Endothelial cell of umbilical vein (primary cell): ENCODE results near the gene EML4. TPM values are rescaled to one million over a fixed set of nuclear protein-coding genes. Genes with fewer than 3 reads are reported as not detected.

ENCODE experiments used
- BruUV-seq: library from RNA; stranded (reverse); fragments of 400-500 nt; replicated peaks from 2 replicates; lab custom pipeline; 2021; lab: Mats Ljungman, UMichigan
- CTCF ChIA-PET: fragments of 300-600, 350-600 bp; sonication (Branson Sonifier 250); formaldehyde crosslinking; loops from one replicate; lab custom pipeline; 2021; ENCODE audit warnings: antibody characterized with exemption, inconsistent platforms; lab: Charles Lee
- POLR2A ChIA-PET: fragments of 300-600, 350-600 bp; sonication (Branson Sonifier 250); formaldehyde crosslinking; loops from one replicate; lab custom pipeline; 2021; ENCODE audit warnings: antibody characterized with exemption, inconsistent platforms; lab: Charles Lee
- DNase-seq: peaks from one replicate; pipeline ENCODE4 v3.0.0-alpha.2; 2011; ENCODE audit warnings: low read depth, low spot score
- FAIRE-seq: peaks from 2 replicates; lab custom pipeline; 2011; peaks lifted over from hg19 to GRCh38; lab: Jason Lieb, UNC
- H2AFZ ChIP-seq: 2 replicates; pipeline ENCODE4 v1.6.0; 2012; ENCODE audit warnings: low read depth, low read length, control low read depth, inconsistent platforms
- H3K27ac ChIP-seq: 2 replicates; pipeline ENCODE4 v1.5.1; 2011; ENCODE audit warnings: low read depth, mild to moderate bottlenecking, control low read depth, low read length, moderate library complexity; ENCODE audit not compliant: insufficient read depth
- H3K27me3 ChIP-seq, 2 experiments: 2 replicates each; pipeline versions ENCODE4 v1.6.0 to v1.6.1; 2011; ENCODE audit warnings: low read length in 2 of 2, mixed read lengths in 1 of 2; ENCODE audit not compliant: control insufficient read depth in 2 of 2, insufficient read depth in 2 of 2
- H3K36me3 ChIP-seq, 2 experiments: 2 replicates in 1 of 2; 3 replicates in 1 of 2; pipeline ENCODE4 v1.5.1; 2011; ENCODE audit warnings: low read length in 2 of 2, mild to moderate bottlenecking in 1 of 2, moderate library complexity in 1 of 2; ENCODE audit not compliant: control insufficient read depth in 2 of 2, insufficient read depth in 2 of 2; ENCODE audit errors: extremely low read depth in 1 of 2
- H3K4me1 ChIP-seq: 3 replicates; pipeline ENCODE4 v1.5.1; 2011; ENCODE audit warnings: mild to moderate bottlenecking, low read length; ENCODE audit not compliant: control insufficient read depth, insufficient read depth; ENCODE audit errors: extremely low read depth
- H3K4me2 ChIP-seq: 2 replicates; pipeline ENCODE4 v1.6.1; 2011; ENCODE audit warnings: low read length, control low read depth, mixed read lengths; ENCODE audit not compliant: insufficient read depth
- H3K4me3 ChIP-seq, 3 experiments: fragments of 200-600 bp in 1 of 3; sonication (generic), shearing (Covaris generic) in 1 of 3; replicated peaks in 1 of 3; 2 replicates each; pipeline ENCODE4 v1.5.1; 2011 to 2016; ENCODE audit warnings: control low read depth in 3 of 3, low read length in 3 of 3, mild to moderate bottlenecking in 2 of 3, inconsistent platforms in 1 of 3, low read depth in 1 of 3, moderate library complexity in 1 of 3; ENCODE audit not compliant: insufficient read depth in 1 of 3
- H3K79me2 ChIP-seq: 2 replicates; pipeline ENCODE4 v1.6.0; 2012; ENCODE audit warnings: low read length, inconsistent platforms; ENCODE audit not compliant: control insufficient read depth, insufficient read depth
- H3K9ac ChIP-seq: replicated peaks from 2 replicates; pipeline ENCODE3; 2011; ENCODE audit warnings: low read length, control low read depth; ENCODE audit not compliant: insufficient read depth; ENCODE audit errors: extremely low read depth
- H3K9me1 ChIP-seq: replicated peaks from 3 replicates; pipeline ENCODE4 v1.6.0; 2011; ENCODE audit warnings: mild to moderate bottlenecking, low read length; ENCODE audit not compliant: control insufficient read depth, insufficient read depth; ENCODE audit errors: extremely low read depth
- H3K9me3 ChIP-seq: replicated peaks from 2 replicates; pipeline ENCODE4 v1.5.1; 2012; ENCODE audit warnings: low read length, inconsistent platforms; ENCODE audit not compliant: control insufficient read depth, insufficient read depth
- H4K20me1 ChIP-seq: replicated peaks from 2 replicates; pipeline ENCODE3; 2011; ENCODE audit warnings: mild to moderate bottlenecking, low read length; ENCODE audit not compliant: control insufficient read depth, insufficient read depth; ENCODE audit errors: extremely low read depth
- EZH2 ChIP-seq: IDR thresholded peaks from 2 replicates; pipeline ENCODE4 v1.6.1; 2012; ENCODE audit warnings: borderline replicate concordance, low read depth, mild to moderate bottlenecking, moderate library complexity, low read length, inconsistent platforms; ENCODE audit not compliant: severe bottlenecking
- FOS ChIP-seq: IDR thresholded peaks from 2 replicates; pipeline ENCODE4 v1.6.1; 2011; ENCODE audit warnings: mild to moderate bottlenecking, low read length, moderate library complexity, borderline replicate concordance; ENCODE audit not compliant: insufficient read depth
- GATA2 ChIP-seq: IDR thresholded peaks from 2 replicates; pipeline ENCODE4 v1.7.0; 2011; ENCODE audit warnings: low read depth, mild to moderate bottlenecking, moderate library complexity, mixed read lengths, low read length; ENCODE audit not compliant: insufficient read length, insufficient read depth
- JUN ChIP-seq: IDR thresholded peaks from 2 replicates; pipeline ENCODE4 v1.6.1; 2011; ENCODE audit warnings: borderline replicate concordance, low read depth; ENCODE audit not compliant: insufficient read length, insufficient read depth
- MYC ChIP-seq: IDR thresholded peaks from one replicate; pipeline ENCODE4 v1.6.1; 2011; ENCODE audit warnings: mild to moderate bottlenecking, low read depth, low read length
- POLR2A ChIP-seq: IDR thresholded peaks from 2 replicates; pipeline ENCODE4 v1.6.1; 2012; ENCODE audit warnings: low read depth, mild to moderate bottlenecking, control low read depth, low read length
- POLR2AphosphoS5 ChIP-seq: IDR thresholded peaks from 2 replicates; pipeline ENCODE4 v1.6.1; 2012; ENCODE audit warnings: low read depth, mild to moderate bottlenecking, control low read depth, low read length, moderate library complexity; ENCODE audit not compliant: insufficient read depth
- dilution Hi-C: fragments of 300-500 bp; cut with MboI; formaldehyde crosslinking; loops from one replicate; pipeline ENCODE4 v1.15.0; 2019; ENCODE audit warnings: low sequenced_read_pairs; ENCODE audit not compliant: extremely low pct_ligation_motif_present
- intact Hi-C: fragments of 100-400 bp; cut with micrococcal nuclease; formaldehyde crosslinking; loops from one replicate; pipeline ENCODE4 v1.10.0; 2022
- polyA plus RNA-seq, 4 experiments: library from polyadenylated mRNA; depleted of rRNA in 3 of 4; stranded (reverse) in 3 of 4; unstranded in 1 of 4; fragments of >200 nt; gene quantifications; 2 replicates each; pipeline versions ENCODE4 v1.2.1 to v1.2.3, GENCODE V29; 2011 to 2012; ENCODE audit warnings: missing spikeins in 1 of 4
- total RNA-seq: library from RNA; stranded (reverse); gene quantifications from 2 replicates; pipeline ENCODE4 v1.2.3, GENCODE V29; 2021
- TF ChIP-seq, protein P1 (sequence below): IDR thresholded peaks from 2 replicates; pipeline ENCODE4 v1.6.1; 2011; ENCODE audit not compliant: insufficient read depth, insufficient read length
- TF ChIP-seq, protein P2 (sequence below), 2 donors: IDR thresholded peaks; 1 replicate in 1 of 2; 2 replicates in 1 of 2; pipeline ENCODE4 v1.5.1; 2011; ENCODE audit warnings: low read length in 2 of 2, mild to moderate bottlenecking in 2 of 2, moderate library complexity in 2 of 2, control low read depth in 1 of 2, inconsistent platforms in 1 of 2, low read depth in 1 of 2; ENCODE audit not compliant: insufficient read depth in 1 of 2; ENCODE audit errors: extremely low read depth in 1 of 2

EML4 gene
- total and polyA plus RNA-seq, 2 donors (not counting 3 experiments of a cell fraction or from before 2014, with no cell fraction given) = 13.3 to 32.0 TPM

DNA sequence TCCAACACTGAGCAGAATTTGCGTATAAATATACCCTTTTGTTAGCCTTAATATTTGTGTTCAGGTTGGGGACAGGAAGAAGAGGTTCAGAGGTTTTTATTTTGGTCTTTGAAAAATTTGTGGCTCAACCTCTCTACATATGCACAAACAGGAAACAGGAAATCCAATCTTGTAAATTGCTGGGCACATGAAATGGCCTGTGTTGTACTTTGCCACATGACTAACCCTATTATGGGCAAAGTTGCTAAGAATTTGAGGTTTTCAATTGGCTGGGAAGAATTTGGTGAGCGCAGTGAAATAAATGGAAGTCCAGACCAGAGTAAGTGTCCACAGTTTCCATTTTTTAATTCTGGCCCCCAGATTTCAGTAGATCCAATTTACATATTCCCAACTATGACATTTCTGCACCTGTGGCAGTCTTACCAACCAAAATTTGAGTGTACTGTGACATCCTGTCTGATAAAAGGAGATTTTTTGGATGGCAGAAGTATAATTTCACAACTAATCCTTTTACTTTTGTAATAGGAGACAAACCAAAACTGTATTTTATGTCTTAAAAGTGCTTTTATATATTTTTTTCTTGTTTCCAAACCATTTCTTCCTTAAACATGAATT lies 128.3 kb downstream of the EML4 start:
- H3K27ac ChIP-seq = no peak overlapping the region
- no peak overlapping the region for H2AFZ ChIP-seq
- dilution Hi-C loops = no loop called here
- BruUV-seq = no TSS peak
- peak; percentile 52 for DNase-seq
- peak overlapping the region; percentile 60 for H3K4me2 ChIP-seq
- H3K27me3 ChIP-seq = no peaks in the 10 kb centered on the region
- no peak for TF ChIP-seq POLR2AphosphoS5
- peak; percentile 7 for TF ChIP-seq FOS
- FAIRE-seq = peak; percentile 50
- no peak overlapping the region for H3K9ac ChIP-seq
- no peaks in the 10 kb centered on the region for H3K79me2 ChIP-seq
- no peaks in the 10 kb centered on the region for H3K36me3 ChIP-seq
- no peak overlapping the region for H3K4me3 ChIP-seq
- ChIA-PET POLR2A (no interaction called here), CTCF (no interaction called here)
- no peaks in the 10 kb centered on the region for H4K20me1 ChIP-seq
- intact Hi-C loops = loop anchor here (2.0 kb wide), 1 partner anchor 17 kb away; no protein-coding TSS in a partner anchor
- H3K4me1 ChIP-seq = peaks cover 15% of the 10 kb centered on the region
- no peaks in the 10 kb centered on the region for H3K9me1 ChIP-seq
- no peaks in the 10 kb centered on the region for H3K9me3 ChIP-seq

DNA sequence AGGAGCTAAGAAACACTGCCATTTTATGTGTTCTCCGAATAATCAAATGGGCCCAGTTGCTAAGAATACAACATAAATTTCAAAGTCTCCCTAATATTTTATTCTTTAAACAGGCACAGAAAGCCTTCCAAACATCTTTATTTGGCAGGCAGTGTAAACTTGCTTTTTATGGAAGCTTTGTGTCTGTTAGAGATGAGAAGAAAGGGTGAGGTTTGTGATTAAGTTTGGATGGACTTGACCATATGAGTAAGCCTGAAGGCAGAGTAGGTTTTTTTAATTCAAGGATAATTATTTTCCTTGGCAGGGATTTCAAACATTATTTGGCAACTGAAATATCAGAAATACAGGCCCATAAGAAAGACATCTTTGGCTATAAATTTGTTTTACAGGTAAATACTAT lies 129.0 kb downstream of the EML4 start:
- no peak for DNase-seq
- BruUV-seq = no TSS peak
- CTCF ChIA-PET = no interaction called here

More for the DNA sequence above, 129.0 kb downstream of the EML4 start:
- FAIRE-seq = no peak
- no peaks in the 10 kb centered on the region for H3K79me2 ChIP-seq
- no peaks in the 10 kb centered on the region for H3K27me3 ChIP-seq
- H4K20me1 ChIP-seq = no peaks in the 10 kb centered on the region
- H2AFZ ChIP-seq = no peak overlapping the region
- TF ChIP-seq POLR2AphosphoS5 (no peak), FOS (no peak), GATA2 (no peak), POLR2A (no peak), JUN (no peak), MYC (no peak), EZH2 (no peak)
- TF ChIP-seq, protein P1, sequence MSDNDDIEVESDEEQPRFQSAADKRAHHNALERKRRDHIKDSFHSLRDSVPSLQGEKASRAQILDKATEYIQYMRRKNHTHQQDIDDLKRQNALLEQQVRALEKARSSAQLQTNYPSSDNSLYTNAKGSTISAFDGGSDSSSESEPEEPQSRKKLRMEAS = no peak
- TF ChIP-seq, protein P2, sequence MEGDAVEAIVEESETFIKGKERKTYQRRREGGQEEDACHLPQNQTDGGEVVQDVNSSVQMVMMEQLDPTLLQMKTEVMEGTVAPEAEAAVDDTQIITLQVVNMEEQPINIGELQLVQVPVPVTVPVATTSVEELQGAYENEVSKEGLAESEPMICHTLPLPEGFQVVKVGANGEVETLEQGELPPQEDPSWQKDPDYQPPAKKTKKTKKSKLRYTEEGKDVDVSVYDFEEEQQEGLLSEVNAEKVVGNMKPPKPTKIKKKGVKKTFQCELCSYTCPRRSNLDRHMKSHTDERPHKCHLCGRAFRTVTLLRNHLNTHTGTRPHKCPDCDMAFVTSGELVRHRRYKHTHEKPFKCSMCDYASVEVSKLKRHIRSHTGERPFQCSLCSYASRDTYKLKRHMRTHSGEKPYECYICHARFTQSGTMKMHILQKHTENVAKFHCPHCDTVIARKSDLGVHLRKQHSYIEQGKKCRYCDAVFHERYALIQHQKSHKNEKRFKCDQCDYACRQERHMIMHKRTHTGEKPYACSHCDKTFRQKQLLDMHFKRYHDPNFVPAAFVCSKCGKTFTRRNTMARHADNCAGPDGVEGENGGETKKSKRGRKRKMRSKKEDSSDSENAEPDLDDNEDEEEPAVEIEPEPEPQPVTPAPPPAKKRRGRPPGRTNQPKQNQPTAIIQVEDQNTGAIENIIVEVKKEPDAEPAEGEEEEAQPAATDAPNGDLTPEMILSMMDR (IDR thresholded peaks at IDR 0.05; ENCODE audit: extremely low read depth in 1 of 2, insufficient read depth in 1 of 2, low read depth in 1 of 2, low read length in 2 of 2) = no peak
- no peaks in the 10 kb centered on the region for H3K9me3 ChIP-seq
- H3K4me3 ChIP-seq = no peak overlapping the region
- POLR2A ChIA-PET = no interaction called here
- intact Hi-C loops (no loop called here), dilution Hi-C loops (no loop called here)
- H3K36me3 ChIP-seq = no peaks in the 10 kb centered on the region
- no peak overlapping the region for H3K4me2 ChIP-seq
- no peak overlapping the region for H3K27ac ChIP-seq
- peaks cover 15% of the 10 kb centered on the region for H3K4me1 ChIP-seq
- H3K9me1 ChIP-seq = no peaks in the 10 kb centered on the region
- H3K9ac ChIP-seq = no peak overlapping the region
